Activated T-helper 2 cell treated with anti-CD3 and anti-CD28 coated beads, Interferon-gamma antibody, Interleukin-2, Interleukin-4, amounts not matched to agents 10 μg/mL and 5 μg/mL and 100 μg/mL, durations not matched to agents 14 hours and 24 hours and 36 hours (primary cell): Measurements from ENCODE around the gene BCAS1. TPM values are rescaled to one million over a fixed set of nuclear protein-coding genes. Genes with fewer than 3 reads are reported as not detected.

Experiments used
- DNase-seq: peaks from one replicate; pipeline ENCODE4 v3.0.0; 2021; ENCODE audit warnings: low spot score
- H3K27ac Mint-ChIP-seq: one replicate; pipeline ENCODE4 v1.8.0; 2021; ENCODE audit warnings: mixed read lengths
- H3K27me3 Mint-ChIP-seq: one replicate; pipeline ENCODE4 v1.8.0; 2021; ENCODE audit warnings: low read depth, mixed read lengths
- H3K36me3 Mint-ChIP-seq: one replicate; pipeline ENCODE4 v1.8.0; 2021; ENCODE audit warnings: low read depth, mixed read lengths
- H3K4me1 Mint-ChIP-seq: one replicate; pipeline ENCODE4 v1.8.0; 2021; ENCODE audit warnings: low read depth, mixed read lengths
- H3K4me3 Mint-ChIP-seq: one replicate; pipeline ENCODE4 v1.8.0; 2021; ENCODE audit warnings: low read depth, mild to moderate bottlenecking, moderate library complexity, mixed read lengths
- H3K9me3 Mint-ChIP-seq: one replicate; pipeline ENCODE4 v1.8.0; 2021; ENCODE audit warnings: mixed read lengths
- intact Hi-C: fragments of 100-400 bp; cut with micrococcal nuclease; formaldehyde crosslinking; loops from one replicate; pipeline ENCODE4 v1.15.1; 2023
- total RNA-seq: library from RNA; stranded (reverse); gene quantifications from 2 replicates; pipeline ENCODE4 v1.2.3, GENCODE V29; 2022

Gene BCAS1
- total RNA-seq, 1 donor from 2014 or later: not detected

DNA sequence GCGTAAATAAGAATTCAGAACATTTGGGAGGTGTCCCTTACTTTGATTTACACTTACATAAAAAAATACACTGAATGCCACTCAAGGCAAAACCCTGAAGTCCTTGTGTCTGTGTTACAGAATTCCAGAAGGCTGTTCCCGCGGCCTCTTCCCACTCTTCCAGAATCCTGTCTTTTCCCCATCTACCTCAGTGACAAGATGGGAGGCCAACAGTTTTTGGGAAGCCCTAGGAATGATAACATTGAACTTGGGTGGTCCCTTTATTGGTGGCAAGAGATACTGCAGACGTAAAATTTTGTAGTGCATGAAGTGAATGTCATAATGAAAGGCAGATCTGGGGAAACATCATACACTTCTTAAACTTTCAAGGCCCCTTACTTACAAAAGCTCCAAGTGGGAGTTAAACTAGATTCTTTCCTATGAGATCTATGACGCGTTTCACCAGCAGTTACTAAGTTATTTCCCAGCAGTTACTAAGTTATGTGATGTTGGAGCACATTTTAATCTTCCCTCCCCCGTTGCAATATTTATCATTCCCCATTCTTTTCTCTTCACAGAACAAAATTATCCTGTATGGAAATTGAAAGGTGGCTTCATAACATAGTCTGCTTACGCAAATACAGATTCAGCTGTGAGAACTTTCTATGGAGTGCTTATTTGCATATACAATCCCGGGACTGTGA lies 79.5 kb downstream of the BCAS1 start:
- H3K27me3 Mint-ChIP-seq: peaks cover 25% of the 10 kb centered on the region
- no peak for DNase-seq
- no peak overlapping the region for H3K27ac Mint-ChIP-seq
- no peaks in the 10 kb centered on the region for H3K36me3 Mint-ChIP-seq
- intact Hi-C loops: no loop called here
- no peak overlapping the region for H3K4me3 Mint-ChIP-seq
- no peaks in the 10 kb centered on the region for H3K9me3 Mint-ChIP-seq
- no peaks in the 10 kb centered on the region for H3K4me1 Mint-ChIP-seq

DNA sequence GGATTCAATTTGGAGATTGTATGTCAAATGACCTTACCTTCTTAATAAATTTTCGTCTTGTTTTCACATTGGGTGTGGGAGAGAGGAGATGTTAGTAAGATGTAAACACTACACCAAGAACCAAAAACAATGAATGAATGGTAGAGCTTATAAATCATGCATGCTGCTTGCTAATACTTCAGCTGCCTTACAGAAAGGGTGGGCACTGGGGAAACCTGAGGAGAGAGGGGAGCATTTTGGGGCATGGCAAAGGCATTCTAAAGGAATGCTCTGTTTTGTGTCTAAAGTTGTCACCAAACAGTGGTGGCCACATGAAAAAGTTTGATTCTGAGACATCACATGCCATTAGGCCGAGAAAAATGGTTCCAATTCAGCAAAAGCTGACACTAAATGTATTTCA lies 80.4 kb downstream of the BCAS1 start:
- DNase-seq: no peak
- H3K4me3 Mint-ChIP-seq: no peak overlapping the region
- H3K36me3 Mint-ChIP-seq: no peaks in the 10 kb centered on the region
- H3K4me1 Mint-ChIP-seq: peaks cover under 1% of the 10 kb centered on the region
- no peak overlapping the region for H3K27ac Mint-ChIP-seq
- intact Hi-C loops: no loop called here
- H3K9me3 Mint-ChIP-seq: no peaks in the 10 kb centered on the region
- peaks cover 27% of the 10 kb centered on the region for H3K27me3 Mint-ChIP-seq

DNA sequence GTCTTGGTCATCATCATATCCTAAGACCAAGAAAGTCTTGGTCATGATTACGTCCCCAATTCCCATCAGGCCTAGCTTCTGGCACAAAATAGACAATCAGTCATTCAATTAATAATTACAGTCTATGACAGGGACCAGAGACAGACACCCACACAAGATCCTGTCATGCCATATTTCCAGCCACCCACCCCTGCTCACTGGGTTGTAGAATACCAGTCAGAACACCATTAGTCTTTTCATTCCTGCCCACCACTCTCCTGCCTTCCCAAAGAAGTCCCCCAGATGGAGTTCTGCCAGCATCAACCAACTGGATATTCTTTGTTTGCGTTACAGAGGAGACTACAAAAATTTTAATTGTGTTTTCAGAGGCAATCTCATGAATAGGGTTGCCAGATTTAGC lies 81.0 kb downstream of the BCAS1 start:
- Mint-ChIP-seq H3K4me1 (peaks cover 6% of the 10 kb centered on the region), H3K4me3 (no peak overlapping the region), H3K27ac (no peak overlapping the region), H3K36me3 (no peaks in the 10 kb centered on the region), H3K27me3 (peaks cover 33% of the 10 kb centered on the region), H3K9me3 (no peaks in the 10 kb centered on the region)
- intact Hi-C loops: no loop called here
- no peak for DNase-seq

DNA sequence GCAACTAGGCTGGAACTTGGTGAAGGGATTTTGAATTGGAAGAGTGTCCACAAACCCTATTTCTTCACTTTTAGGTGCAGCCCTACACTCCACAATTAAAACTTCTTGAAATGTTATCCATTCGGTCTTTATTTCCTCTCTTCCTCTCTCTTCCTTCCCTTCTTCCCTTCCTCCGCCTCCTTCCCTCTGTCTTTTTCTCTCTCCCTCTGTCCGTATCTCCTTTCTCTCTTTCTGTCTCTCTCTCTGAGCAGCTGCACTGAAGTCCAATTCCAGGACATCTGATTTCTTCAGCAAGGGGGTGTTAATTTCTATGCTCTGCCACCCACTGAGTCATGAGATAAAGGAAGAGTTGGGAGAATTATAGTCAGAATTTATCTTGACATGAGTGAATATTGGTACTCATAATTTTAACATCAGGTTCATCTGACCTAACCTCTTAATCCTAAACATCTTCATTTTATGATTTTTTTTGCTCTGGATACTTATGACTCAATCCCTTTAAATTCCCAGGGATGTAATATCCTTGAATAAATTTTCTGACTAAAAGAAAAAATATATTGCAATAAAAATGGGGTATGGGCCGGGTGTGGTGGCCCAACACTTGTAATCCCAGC lies 84.2 kb downstream of the BCAS1 start:
- H3K27ac Mint-ChIP-seq: no peak overlapping the region

GRCh38 chr20:53985150-53985518 lies 85.3 kb downstream of the BCAS1 start:
- Mint-ChIP-seq H3K4me1 (peaks cover 9% of the 10 kb centered on the region), H3K9me3 (no peaks in the 10 kb centered on the region), H3K36me3 (no peaks in the 10 kb centered on the region), H3K4me3 (no peak overlapping the region), H3K27me3 (peaks cover 23% of the 10 kb centered on the region), H3K27ac (no peak overlapping the region)
- DNase-seq: no peak
- intact Hi-C loops: no loop called here

More for the DNA sequence above, 84.2 kb downstream of the BCAS1 start:
- Mint-ChIP-seq H3K9me3 (no peaks in the 10 kb centered on the region), H3K4me3 (no peak overlapping the region), H3K4me1 (peaks cover 9% of the 10 kb centered on the region), H3K36me3 (no peaks in the 10 kb centered on the region), H3K27me3 (peaks cover 28% of the 10 kb centered on the region)
- intact Hi-C loops: no loop called here
- DNase-seq: no peak

GRCh38 chr20:53984356-53985149 lies 85.8 kb downstream of the BCAS1 start:
- Mint-ChIP-seq H3K27ac (no peak overlapping the region), H3K4me3 (no peak overlapping the region)
- intact Hi-C loops: no loop called here

DNA sequence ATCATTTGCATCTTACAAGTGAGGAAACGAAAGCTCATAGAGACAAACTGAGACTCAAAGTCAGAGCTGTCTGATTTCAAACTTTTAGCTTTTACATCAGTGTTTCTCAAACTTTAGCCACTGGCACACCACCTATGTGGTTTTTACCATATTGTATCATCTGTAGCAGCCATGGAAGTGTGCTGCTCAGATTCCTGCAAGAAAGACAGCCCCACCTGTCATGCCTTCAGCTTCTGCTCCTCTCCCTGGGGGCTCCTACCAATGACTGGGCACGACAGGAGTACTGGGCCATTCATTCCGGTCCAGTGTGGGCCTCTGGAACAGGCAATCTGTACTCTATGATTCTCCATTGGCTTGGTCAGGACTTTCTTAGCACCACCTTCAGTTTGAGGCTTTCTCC lies 87.0 kb downstream of the BCAS1 start:
- Mint-ChIP-seq H3K27me3 (peaks cover 17% of the 10 kb centered on the region), H3K4me1 (peaks cover 9% of the 10 kb centered on the region), H3K36me3 (no peaks in the 10 kb centered on the region), H3K4me3 (no peak overlapping the region), H3K27ac (no peak overlapping the region), H3K9me3 (peaks cover 4% of the 10 kb centered on the region)
- intact Hi-C loops: no loop called here
- DNase-seq: no peak

More at GRCh38 chr20:53984356-53985149, 85.8 kb downstream of the BCAS1 start:
- H3K36me3 Mint-ChIP-seq: no peaks in the 10 kb centered on the region
- peaks cover 9% of the 10 kb centered on the region for H3K4me1 Mint-ChIP-seq
- DNase-seq: no peak
- H3K9me3 Mint-ChIP-seq: peaks cover 2% of the 10 kb centered on the region
- peaks cover 21% of the 10 kb centered on the region for H3K27me3 Mint-ChIP-seq

DNA sequence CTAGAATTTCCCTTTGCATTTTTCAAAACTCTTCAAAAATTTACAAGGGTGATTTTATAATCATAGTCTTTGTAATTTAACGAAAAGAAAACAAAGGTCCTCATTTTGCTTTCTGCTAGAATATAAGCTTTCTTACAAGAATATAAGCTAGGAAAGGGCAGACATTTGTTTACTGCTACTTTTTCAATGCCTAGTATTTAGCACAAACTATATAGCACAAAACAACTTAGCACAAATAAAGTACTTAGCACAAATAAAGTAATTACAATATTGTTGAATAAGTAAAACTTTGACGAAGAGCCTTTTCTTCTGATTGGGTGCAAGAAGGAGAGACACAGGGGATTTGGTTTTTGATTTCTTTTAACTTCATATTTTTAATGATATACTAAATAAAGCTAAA lies 87.8 kb downstream of the BCAS1 start:
- H3K27me3 Mint-ChIP-seq: peaks cover 17% of the 10 kb centered on the region
- peaks cover 4% of the 10 kb centered on the region for H3K9me3 Mint-ChIP-seq
- H3K27ac Mint-ChIP-seq: no peak overlapping the region
- intact Hi-C loops: no loop called here
- H3K4me3 Mint-ChIP-seq: no peak overlapping the region
- DNase-seq: no peak
- peaks cover 9% of the 10 kb centered on the region for H3K4me1 Mint-ChIP-seq
- no peaks in the 10 kb centered on the region for H3K36me3 Mint-ChIP-seq

DNA sequence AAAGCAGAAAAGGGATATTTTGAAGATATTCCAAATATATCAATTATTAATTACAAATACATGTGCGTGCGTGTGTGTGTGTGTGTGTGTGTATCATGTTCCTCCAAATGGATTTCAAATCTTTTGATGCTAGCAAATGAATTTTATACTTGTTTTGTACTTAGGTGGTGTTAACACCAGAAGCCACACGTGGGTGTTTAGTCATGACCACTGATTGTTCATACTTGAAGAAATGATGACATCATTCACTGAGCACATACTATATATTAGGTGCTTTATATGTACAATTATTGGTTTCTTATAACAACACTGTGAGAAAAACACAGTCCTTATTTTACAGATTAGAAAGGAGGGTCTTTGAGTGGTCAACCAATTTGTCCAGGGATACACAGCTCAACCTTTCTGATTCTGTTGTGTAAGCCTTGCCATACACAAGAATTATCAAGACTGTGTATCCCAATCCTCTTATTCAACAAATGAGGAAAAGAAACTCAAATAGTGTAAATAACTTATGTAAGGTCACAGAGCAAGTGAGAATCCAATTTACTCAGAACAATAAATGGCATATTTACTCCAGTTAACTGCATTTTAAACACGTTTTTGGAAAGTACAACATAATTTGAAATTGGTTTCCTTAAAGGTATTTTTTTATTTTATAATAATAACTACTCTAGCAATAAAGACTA lies 88.5 kb downstream of the BCAS1 start:
- intact Hi-C loops: no loop called here
- no peak for DNase-seq

DNA sequence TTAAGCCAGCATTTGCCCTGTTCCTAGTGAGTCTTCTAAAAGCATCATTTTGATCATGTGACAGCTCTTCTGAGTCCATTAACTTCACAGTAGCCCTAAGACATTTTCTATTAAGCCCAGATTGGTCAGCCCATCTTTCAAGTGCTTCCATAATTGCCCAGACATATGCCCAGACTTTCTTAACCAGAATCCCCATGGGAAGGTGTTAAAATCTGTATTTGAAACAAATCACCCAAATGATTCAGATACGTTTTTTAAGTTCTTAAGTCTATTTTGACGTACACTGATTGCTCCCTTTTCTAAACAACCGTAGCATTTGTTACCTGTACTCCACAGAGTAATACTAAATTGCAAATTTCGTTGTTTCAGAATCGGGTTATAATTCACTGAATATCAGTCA lies 89.3 kb downstream of the BCAS1 start:
- Mint-ChIP-seq H3K27me3 (peaks cover 17% of the 10 kb centered on the region), H3K4me3 (no peak overlapping the region)

More for the DNA sequence above, 88.5 kb downstream of the BCAS1 start:
- Mint-ChIP-seq H3K4me1 (peaks cover 9% of the 10 kb centered on the region), H3K4me3 (no peak overlapping the region), H3K36me3 (no peaks in the 10 kb centered on the region), H3K9me3 (peaks cover 5% of the 10 kb centered on the region), H3K27ac (no peak overlapping the region), H3K27me3 (peaks cover 17% of the 10 kb centered on the region)

GRCh38 chr20:53980031-53980465 lies 90.3 kb downstream of the BCAS1 start:
- H3K4me1 Mint-ChIP-seq: peaks cover 9% of the 10 kb centered on the region
- no peaks in the 10 kb centered on the region for H3K36me3 Mint-ChIP-seq
- H3K9me3 Mint-ChIP-seq: peaks cover 8% of the 10 kb centered on the region
- intact Hi-C loops: no loop called here
- peaks cover 15% of the 10 kb centered on the region for H3K27me3 Mint-ChIP-seq
- no peak overlapping the region for H3K4me3 Mint-ChIP-seq
- no peak for DNase-seq
- no peak overlapping the region for H3K27ac Mint-ChIP-seq

More for the DNA sequence above, 89.3 kb downstream of the BCAS1 start:
- H3K4me1 Mint-ChIP-seq: peaks cover 9% of the 10 kb centered on the region
- no peaks in the 10 kb centered on the region for H3K36me3 Mint-ChIP-seq
- no peak overlapping the region for H3K27ac Mint-ChIP-seq
- peaks cover 8% of the 10 kb centered on the region for H3K9me3 Mint-ChIP-seq
- intact Hi-C loops: no loop called here
- no peak for DNase-seq

DNA sequence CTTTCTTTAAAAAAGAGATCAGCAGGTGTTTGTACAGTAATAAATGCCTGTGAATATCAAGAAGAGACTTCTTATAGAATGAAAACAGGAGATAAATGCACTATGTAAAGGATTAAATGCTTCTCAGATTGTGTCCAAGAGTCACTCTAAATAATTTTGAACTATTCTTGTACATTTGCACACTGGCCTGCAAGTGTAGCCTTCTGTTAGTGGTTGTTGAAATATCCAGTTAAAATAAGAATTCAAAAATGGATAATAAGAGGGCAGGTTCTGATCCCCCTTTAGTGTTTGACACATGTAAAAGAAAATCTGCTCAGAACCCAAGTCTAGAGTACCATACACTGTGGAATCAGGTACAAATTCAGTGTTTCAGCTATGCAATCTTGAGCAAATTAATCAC lies 91.9 kb downstream of the BCAS1 start:
- Mint-ChIP-seq H3K27me3 (peaks cover 6% of the 10 kb centered on the region), H3K36me3 (no peaks in the 10 kb centered on the region), H3K9me3 (peaks cover 16% of the 10 kb centered on the region), H3K4me1 (peaks cover 4% of the 10 kb centered on the region), H3K4me3 (no peak overlapping the region), H3K27ac (no peak overlapping the region)
- intact Hi-C loops: no loop called here
- DNase-seq: no peak
